HG03139 (cell line): ENCODE measurements around the gene KLHL5.

Experiments
- ATAC-seq: cut with Tn5 transposase; IDR thresholded peaks from one replicate; pipeline ENCODE4 v1.9.1; 2021; ENCODE audit not compliant: unreplicated experiment

Gene KLHL5

GRCh38 chr4:39170301-39170700 is 108.3 kb downstream of the KLHL5 start:
- ATAC-seq, result no peak
